Upper lobe of left lung (tissue), 6 donors: ENCODE measurements around the gene KCNIP4. TPM values are rescaled to one million over a fixed set of nuclear protein-coding genes. Genes with fewer than 3 reads are reported as not detected.

Experiments used
- ATAC-seq, 2 donors: fragments of 200-7000 bp; cut with Tn5 transposase; one replicate each; pipeline ENCODE4 v1.9.1; 2022; ENCODE audit warnings: mild to moderate bottlenecking in 2 of 2, moderate library complexity in 2 of 2; ENCODE audit not compliant: low FRiP score in 2 of 2
- DNase-seq, 2 donors: peaks; one replicate each; pipeline ENCODE4 v3.0.0-alpha.2; 2019 to 2020
- H3K27ac ChIP-seq, 4 donors: fragments of 200-600 bp; sonication (generic); one replicate each; pipeline ENCODE4 v1.5.1; 2016 to 2019
- H3K27me3 ChIP-seq, 4 donors: fragments of 200-600 bp; sonication (generic); one replicate each; pipeline ENCODE4 v1.5.1; 2017 to 2019
- H3K36me3 ChIP-seq, 4 donors: fragments of 200-600 bp; sonication (generic); one replicate each; pipeline ENCODE4 v1.5.1; 2016 to 2019
- H3K4me1 ChIP-seq, 4 donors: fragments of 200-600 bp; sonication (generic); one replicate each; pipeline ENCODE4 v1.5.1; 2018 to 2019
- H3K4me3 ChIP-seq, 4 donors: fragments of 200-600 bp; sonication (generic); one replicate each; pipeline ENCODE4 v1.5.1; 2017 to 2019; ENCODE audit warnings: mild to moderate bottlenecking in 2 of 4, moderate library complexity in 1 of 4
- H3K9me3 ChIP-seq, 4 donors: fragments of 200-600 bp; sonication (generic); one replicate each; pipeline ENCODE4 v1.5.1; 2018 to 2019
- EP300 ChIP-seq, 4 donors: sonication (generic); formaldehyde crosslinking; IDR thresholded peaks; one replicate each; pipeline ENCODE4 v1.5.1; 2017; ENCODE audit warnings: antibody characterized with exemption in 4 of 4, control low read depth in 2 of 4
- POLR2A ChIP-seq, 4 donors: fragments of 450-650 bp; IDR thresholded peaks; one replicate each; pipeline ENCODE4 v1.5.1; 2016 to 2017; ENCODE audit warnings: antibody characterized with exemption in 4 of 4, mild to moderate bottlenecking in 2 of 4
- POLR2AphosphoS5 ChIP-seq, 2 donors: sonication (generic); formaldehyde crosslinking; IDR thresholded peaks; one replicate each; pipeline ENCODE4 v1.5.1; 2017; ENCODE audit warnings: antibody characterized with exemption in 2 of 2
- WGBS, 2 donors: methylation state at CpG; one replicate each; pipeline ENCODE4 v1.1.5; 2017 to 2018; 5-methylcytosine and 5-hydroxymethylcytosine counted together
- total RNA-seq, 6 donors: library from RNA; depleted of rRNA in 4 of 6; stranded (reverse); fragments of >200 nt in 4 of 6; gene quantifications; one replicate each; pipeline versions ENCODE4 v1.1.0 to v1.2.1, GENCODE V29; 2016 to 2021
- TF ChIP-seq, protein P1 (sequence below), 6 experiments: fragments of 450-650 bp in 4 of 6; fragments of 200-600 bp in 2 of 6; sonication (generic) in 2 of 6; IDR thresholded peaks; one replicate each; pipeline ENCODE4 v1.5.1; 2016 to 2019; ENCODE audit warnings: antibody characterized with exemption in 6 of 6
- donor health status: DM: no; HTN: no; CAD: no; lungs with moderate emphysema.
- donor health status: DM: no; HTN: yes; CAD: no; lungs with severe emphysema.

Gene KCNIP4
- total RNA-seq, 6 donors from 2014 or later = 0.20 TPM; not detected in 5

DNA sequence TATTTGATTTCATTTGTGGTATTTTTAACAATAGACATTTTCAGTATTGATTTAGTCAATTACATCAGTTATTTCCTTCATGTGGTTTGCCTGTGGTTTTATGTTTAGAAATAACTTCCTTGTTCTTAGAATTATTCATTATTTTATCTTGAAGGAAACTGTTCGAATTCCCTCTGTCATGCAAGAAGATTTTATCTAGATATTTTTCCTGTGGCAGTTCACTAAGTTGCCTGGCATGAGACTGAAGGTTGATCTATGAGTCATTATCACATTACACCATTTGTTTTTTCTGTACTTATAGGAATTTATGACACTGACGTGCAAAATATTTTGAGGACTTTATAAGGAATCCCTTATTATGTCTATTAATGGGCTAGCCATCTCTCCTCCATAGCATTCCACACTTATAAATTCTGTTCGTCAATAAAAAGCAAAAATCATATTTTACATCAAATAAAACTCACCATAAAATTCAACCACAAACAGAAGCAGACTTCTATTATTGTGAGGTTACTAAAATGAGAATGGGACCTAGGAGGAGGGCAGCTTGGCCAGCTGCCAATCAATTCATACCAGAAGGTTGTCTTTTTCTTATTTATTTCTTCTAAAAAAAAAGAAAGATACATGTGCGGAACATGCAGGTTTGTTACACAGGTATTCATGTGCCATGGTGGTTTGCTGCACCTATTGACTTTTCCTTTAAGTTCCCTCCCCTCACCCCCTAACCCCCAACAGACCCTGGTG, 179.0 kb downstream of the KCNIP4 start:
- 32 to 38% methylated on average over 4 of the region's 4 CpGs for WGBS, 2 donors
- Histone ChIP-seq H3K27ac (no peak overlapping the region), H3K4me1 (peaks cover 0 to 3% (median 0%) of the 10 kb centered on the region in 4 donors), H3K36me3 (no peaks in the 10 kb centered on the region), H3K9me3 (no peaks in the 10 kb centered on the region), H3K27me3 (no peaks in the 10 kb centered on the region), H3K4me3 (no peak overlapping the region)
- DNase-seq = no peak
- no peak for ATAC-seq
- no peak for TF ChIP-seq POLR2A (IDR thresholded peaks at IDR 0.05)

DNA sequence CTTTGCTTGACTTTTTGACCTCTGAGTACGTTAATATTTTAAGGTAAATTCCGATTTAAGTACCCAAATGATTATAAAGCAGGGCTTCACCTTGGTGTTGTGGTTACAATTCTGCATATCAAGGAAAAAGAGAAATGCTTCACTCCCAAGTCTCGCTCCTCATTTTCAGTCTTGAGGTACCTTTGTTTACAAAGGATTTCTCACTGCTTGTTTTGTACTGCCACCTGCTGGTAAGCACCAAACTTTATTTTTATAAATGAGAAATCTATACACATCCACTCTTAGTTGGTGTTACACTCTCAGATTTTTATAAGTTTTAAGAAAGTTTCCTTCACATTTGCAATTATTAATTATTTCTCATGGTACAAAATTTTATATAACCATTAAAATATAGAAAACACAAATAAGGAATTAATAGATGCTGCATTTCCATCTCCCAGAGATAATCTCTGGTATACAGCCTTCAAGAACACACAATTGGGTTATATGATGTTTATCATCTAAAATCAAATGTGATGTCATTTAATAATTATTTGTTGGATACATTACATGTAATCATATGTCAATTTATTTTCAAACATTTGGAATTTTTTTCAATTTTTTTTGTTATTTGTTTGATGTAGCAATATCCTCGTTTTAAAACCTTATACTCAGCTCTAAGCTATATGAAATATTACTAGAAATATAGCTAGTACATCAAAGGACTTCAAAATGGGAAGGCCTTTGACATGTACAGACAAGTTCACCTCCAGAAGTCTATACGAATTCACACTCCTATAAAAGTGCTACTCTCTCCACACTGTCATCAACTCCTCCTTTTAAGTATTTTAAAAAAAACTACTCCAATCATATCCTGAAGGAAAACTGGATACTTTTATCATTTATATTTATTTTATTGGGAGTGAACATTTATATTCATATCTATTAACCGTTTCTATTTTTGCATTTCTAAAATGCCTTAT, 179.9 kb downstream of the KCNIP4 start:
- H3K27ac ChIP-seq = no peak overlapping the region
- H3K4me1 ChIP-seq = peaks cover 0 to 3% (median 0%) of the 10 kb centered on the region in 4 donors
- ATAC-seq (peak in 1 of 2 donors; percentile 50), DNase-seq (no peak)
- TF ChIP-seq, protein P1, sequence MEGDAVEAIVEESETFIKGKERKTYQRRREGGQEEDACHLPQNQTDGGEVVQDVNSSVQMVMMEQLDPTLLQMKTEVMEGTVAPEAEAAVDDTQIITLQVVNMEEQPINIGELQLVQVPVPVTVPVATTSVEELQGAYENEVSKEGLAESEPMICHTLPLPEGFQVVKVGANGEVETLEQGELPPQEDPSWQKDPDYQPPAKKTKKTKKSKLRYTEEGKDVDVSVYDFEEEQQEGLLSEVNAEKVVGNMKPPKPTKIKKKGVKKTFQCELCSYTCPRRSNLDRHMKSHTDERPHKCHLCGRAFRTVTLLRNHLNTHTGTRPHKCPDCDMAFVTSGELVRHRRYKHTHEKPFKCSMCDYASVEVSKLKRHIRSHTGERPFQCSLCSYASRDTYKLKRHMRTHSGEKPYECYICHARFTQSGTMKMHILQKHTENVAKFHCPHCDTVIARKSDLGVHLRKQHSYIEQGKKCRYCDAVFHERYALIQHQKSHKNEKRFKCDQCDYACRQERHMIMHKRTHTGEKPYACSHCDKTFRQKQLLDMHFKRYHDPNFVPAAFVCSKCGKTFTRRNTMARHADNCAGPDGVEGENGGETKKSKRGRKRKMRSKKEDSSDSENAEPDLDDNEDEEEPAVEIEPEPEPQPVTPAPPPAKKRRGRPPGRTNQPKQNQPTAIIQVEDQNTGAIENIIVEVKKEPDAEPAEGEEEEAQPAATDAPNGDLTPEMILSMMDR (IDR thresholded peaks at IDR 0.05) = peak in 5 of 6 experiments; percentile 36 to 58 (median 51)
- TF ChIP-seq POLR2AphosphoS5 (IDR thresholded peaks at IDR 0.05) (no peak), POLR2A (IDR thresholded peaks at IDR 0.05) (no peak), EP300 (IDR thresholded peaks at IDR 0.05) (no peak)
- no peaks in the 10 kb centered on the region for H3K36me3 ChIP-seq
- H3K27me3 ChIP-seq = no peaks in the 10 kb centered on the region
- H3K4me3 ChIP-seq = no peak overlapping the region
- H3K9me3 ChIP-seq = no peaks in the 10 kb centered on the region
- 18 to 19% methylated on average over 6 of the region's 6 CpGs for WGBS, 2 donors

DNA sequence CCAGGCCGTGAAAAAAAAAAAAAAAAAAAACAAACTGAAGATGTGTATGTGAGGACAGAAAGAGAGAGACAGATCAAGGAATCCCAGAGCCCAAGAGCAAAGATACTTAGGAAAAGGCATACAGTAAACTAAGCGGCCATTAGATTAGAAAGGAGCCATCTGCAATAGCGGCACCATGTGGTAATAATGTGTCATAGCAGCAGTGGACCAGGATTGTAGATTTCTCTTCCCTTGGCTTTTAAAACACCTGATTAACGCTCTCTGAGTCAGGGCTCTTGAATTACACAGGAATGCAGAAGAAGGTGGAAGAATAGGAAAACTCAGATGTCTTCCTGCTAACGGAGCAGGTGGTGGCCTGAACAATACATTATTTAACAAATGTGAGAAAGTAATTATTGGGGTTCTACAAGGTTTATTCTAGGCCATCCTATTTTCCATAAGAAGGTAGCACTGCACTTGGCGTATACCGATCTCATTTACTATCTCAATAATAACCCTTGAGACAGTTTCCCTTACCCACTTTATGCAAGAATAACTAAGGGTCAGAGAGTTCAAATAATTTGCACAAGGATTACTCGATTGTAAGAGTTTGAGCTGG, 182.7 kb downstream of the KCNIP4 start:
- H3K4me3 ChIP-seq = no peak overlapping the region
- H3K9me3 ChIP-seq = no peaks in the 10 kb centered on the region
- no peaks in the 10 kb centered on the region for H3K27me3 ChIP-seq
- peaks cover 0 to 3% (median 0%) of the 10 kb centered on the region in 4 donors for H3K4me1 ChIP-seq
- WGBS, 2 donors = 34 to 36% methylated on average over 8 of the region's 8 CpGs
- ATAC-seq (peak; percentile 63 to 78), DNase-seq (no peak)
- no peak overlapping the region for H3K27ac ChIP-seq
- TF ChIP-seq EP300 (IDR thresholded peaks at IDR 0.05) (no peak), POLR2A (IDR thresholded peaks at IDR 0.05) (no peak), POLR2AphosphoS5 (IDR thresholded peaks at IDR 0.05) (no peak)
- TF ChIP-seq, protein P1 (IDR thresholded peaks at IDR 0.05) = peak; percentile 41 to 76 (median 59)
- H3K36me3 ChIP-seq = no peaks in the 10 kb centered on the region

DNA sequence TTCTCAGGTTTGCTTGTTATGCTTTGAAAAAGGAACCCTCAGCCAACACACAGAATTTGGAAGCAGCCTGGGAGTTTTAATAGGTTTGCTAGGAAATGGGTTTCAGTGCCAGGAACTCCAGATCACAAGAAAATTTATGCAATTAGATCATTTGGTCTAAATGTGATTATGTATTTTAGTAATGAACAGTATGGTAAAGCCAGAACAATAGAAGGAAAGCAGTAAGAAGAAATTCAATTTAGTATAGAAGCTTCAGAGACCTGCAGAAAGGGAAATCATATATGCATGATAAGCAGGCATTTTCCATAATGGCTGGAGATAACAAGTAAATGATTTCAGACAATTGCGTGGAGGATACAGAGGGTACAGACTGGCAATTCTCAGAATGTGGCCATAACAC, 184.7 kb downstream of the KCNIP4 start:
- TF ChIP-seq POLR2A (IDR thresholded peaks at IDR 0.05) = no peak
- no peak for TF ChIP-seq POLR2AphosphoS5 (IDR thresholded peaks at IDR 0.05)
- TF ChIP-seq, protein P1 (IDR thresholded peaks at IDR 0.05) = no peak
- no peak for TF ChIP-seq EP300 (IDR thresholded peaks at IDR 0.05)
- DNase-seq = no peak
- Histone ChIP-seq H3K36me3 (no peaks in the 10 kb centered on the region), H3K4me3 (no peak overlapping the region), H3K4me1 (peaks cover 0 to 3% (median 0%) of the 10 kb centered on the region in 4 donors), H3K27ac (no peak overlapping the region), H3K27me3 (no peaks in the 10 kb centered on the region), H3K9me3 (no peaks in the 10 kb centered on the region)
- whole genome bisulfite sequencing, 2 donors = 75 to 82% methylated on average over 1 of the region's 1 CpG
- no peak for ATAC-seq

DNA sequence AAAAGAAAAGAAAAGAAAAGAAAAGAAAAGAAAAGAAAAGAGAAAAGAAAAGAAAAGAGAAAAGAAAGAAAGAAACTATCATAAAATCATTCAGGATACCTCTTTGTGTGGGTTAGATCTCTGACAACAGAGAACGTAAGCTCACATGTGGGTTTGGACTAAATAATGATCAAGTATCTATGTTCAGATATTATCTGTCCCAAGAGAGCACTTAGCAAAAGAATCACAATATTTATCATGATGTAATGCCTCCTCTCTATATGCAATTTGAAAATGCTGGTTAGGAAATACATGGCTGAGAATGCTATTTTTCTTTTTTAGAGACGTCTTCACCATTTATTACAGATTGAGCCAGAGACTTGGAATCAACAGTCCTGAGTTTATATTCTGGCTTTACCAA, 191.3 kb downstream of the KCNIP4 start:
- Histone ChIP-seq H3K9me3 (no peaks in the 10 kb centered on the region), H3K27me3 (no peaks in the 10 kb centered on the region), H3K4me1 (no peaks in the 10 kb centered on the region), H3K4me3 (no peak overlapping the region), H3K36me3 (no peaks in the 10 kb centered on the region), H3K27ac (no peak overlapping the region)
- 51% methylated on average over 2 of the region's 2 CpGs for WGBS, 2 donors
- ATAC-seq = no peak
- TF ChIP-seq, protein P1 (IDR thresholded peaks at IDR 0.05) = no peak
- no peak for DNase-seq
